HG02642 (cell line): ENCODE measurements around the gene CES3.

ENCODE experiments used
- ATAC-seq: cut with Tn5 transposase; IDR thresholded peaks from one replicate; pipeline ENCODE4 v1.9.1; 2021; ENCODE audit warnings: mild to moderate bottlenecking; ENCODE audit not compliant: unreplicated experiment, poor library complexity

Gene CES3

DNA sequence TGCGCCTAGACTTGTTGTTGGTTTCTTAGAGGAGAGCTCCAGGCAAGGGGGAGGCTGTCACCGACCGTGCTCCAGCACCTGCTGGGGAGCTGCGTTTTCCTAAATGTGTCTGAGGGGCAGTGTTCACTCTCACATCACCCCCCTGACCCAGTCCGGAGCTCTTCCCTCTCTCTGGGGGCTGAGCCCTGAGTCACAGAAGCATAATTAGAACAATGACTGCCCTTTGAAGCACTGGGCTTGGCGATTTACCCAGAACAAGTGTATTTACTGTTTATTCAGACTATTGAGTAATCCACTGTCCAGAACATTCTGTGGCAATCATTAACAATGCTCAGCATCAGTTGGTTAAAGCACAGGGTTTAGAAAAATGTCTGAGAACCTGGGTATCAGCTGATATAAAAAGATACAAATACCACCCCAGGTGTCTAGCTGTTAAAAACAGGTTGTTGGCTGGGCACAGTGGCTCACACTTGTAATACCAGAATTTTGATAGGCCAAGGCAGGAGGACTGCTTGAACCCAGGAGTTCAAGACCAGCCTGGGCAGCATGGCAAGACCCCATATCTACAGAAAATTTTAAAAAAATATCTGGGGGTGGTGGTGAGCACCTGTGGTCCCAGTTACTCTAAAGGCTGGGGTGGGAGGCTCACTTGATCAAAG lies 35.4 kb downstream of the CES3 start:
- no peak for ATAC-seq

DNA sequence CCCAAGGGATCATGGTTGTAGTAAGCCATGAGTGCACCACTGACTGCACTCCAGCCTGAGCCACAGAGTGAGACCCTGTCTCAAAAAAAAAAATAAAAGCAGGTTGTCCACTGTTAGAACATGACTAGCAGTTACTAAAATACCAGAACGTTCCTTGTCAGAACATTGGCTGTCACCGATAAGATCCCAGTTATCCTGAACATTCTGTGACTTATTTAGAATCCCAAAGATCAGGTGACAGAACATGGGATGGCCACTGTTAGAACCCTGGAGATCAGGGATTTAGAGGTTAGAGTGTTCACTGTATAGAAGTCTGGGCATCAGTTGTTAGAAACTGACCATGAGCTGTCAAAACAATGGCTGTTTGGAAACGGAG lies 35.9 kb downstream of the CES3 start:
- no peak for ATAC-seq

DNA sequence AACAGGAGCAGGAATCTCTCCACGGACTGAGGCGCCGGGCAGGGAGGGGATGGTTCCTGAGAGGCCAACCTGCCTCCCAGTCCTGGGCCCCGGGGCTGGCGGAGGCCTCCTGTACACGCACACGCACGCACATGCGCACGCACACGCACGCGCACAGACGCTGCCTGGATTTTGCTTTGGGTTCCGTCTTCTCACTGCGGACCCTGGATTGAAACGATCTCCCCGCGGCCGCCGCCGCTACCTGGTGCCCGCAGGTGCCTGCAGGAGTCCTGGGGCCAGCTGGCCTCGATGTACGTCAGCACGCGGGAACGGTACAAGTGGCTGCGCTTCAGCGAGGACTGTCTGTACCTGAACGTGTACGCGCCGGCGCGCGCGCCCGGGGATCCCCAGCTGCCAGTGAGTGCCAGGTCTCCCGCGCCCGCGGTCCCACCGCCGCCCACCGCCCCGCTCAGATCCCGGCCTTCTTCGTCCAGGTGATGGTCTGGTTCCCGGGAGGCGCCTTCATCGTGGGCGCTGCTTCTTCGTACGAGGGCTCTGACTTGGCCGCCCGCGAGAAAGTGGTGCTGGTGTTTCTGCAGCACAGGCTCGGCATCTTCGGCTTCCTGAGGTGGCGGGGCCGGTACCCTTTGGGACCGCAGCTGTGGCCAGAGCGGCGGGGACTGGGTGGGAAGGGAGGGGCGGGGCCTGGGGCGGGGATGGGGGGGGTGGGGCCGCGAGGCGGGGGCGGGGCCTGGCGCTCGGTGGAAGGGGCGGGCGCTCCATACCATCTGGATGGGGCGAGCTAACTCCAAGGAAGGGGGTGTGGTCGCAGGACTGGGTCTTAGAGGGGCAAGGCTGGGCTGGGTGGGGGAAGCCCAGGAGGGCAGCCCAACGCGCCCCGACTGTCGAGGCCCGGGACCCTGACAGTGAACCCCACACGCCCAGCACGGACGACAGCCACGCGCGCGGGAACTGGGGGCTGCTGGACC lies 39.6 kb downstream of the CES3 start:
- no peak for ATAC-seq

DNA sequence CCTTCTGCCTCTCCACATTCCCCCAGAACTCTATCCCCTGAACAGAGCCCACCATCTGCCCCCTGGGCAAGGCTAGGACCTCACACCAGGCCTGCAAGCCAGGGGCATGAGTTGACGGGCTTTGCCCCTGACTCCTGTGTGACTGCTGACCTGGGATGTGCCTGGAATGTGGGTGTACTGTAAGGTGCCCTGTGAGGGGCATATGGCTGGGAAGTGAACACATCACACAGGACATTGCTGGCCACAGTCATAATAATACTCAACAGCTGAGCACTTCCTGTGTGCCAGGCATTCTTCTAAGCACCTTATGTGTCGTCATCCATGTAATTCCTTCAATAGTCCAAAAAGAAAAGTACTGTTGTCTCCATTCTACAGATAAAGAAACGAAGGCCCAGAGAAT lies 40.7 kb downstream of the CES3 start:
- no peak for ATAC-seq

DNA sequence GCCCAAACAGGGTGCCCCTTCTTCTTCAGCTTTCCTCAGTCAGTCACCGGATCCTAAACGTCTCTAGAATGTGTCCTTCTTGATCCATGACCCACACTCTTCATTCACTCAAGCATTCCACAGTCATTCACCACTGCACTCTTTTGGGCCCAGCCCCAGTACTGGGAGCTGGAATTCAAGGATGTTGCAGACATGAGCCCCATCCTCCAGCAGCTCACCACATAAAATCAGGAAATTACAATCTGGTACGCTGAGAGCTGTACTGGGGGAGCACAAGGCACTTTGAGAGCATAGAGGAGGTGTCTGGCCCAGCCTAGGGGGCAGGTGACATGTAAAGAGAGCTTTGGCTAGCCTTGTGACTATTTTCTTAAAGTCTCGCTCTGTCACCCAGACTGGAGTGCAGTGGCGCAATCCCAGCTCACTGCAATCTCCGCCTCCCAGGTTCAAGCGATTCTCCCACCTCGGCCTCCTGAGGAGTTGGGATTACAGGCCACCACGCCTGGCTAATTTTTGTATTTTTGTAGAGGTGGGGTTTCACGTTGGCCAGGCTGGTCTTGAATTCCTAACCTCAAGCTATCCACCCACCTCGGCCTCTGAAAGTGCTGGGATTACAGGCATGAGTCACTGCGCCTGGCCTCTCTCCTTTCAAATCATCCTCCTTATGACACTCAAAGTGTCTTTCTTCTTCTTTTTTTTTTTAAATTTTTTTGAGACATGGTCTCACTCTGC lies 46.0 kb downstream of the CES3 start:
- ATAC-seq = no peak

DNA sequence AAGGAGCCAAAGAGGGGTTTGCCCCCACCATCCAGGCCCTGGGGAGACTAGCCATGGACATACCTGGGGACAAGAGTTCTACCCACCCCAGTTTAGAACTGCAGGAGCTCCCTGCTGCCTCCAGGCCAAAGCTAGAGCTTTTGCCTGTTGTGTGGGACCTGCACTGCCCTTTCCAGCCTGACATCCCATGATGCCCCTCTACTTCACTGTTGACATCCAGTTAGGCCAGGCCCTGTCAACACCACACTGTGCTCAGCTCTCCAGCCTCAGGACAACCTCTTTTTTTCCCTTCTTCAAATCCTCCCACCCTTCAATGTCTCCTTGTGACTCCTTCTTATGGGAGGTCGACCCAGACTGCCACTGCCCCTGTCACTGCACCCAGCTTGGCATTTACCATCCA lies 48.1 kb downstream of the CES3 start:
- no peak for ATAC-seq

DNA sequence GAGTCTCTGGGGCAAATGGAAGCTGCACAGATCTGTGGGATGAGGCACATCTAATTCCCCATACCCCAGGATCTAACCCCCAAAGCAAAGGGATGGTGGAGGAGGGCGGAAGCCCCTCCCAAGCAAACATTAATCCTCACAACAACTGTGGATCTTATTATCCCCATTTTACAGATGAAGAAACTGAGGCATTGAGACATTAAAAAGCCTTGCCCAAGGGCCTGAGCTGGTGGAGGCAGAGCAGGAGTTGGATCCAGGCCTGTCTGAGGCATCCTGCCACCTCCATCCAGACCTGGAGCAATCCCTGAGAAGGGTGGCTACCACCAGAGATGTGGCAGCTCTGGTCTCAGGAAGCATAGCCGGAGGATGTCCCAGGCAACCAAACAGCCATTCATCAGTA lies 50.2 kb downstream of the CES3 start:
- no peak for ATAC-seq

DNA sequence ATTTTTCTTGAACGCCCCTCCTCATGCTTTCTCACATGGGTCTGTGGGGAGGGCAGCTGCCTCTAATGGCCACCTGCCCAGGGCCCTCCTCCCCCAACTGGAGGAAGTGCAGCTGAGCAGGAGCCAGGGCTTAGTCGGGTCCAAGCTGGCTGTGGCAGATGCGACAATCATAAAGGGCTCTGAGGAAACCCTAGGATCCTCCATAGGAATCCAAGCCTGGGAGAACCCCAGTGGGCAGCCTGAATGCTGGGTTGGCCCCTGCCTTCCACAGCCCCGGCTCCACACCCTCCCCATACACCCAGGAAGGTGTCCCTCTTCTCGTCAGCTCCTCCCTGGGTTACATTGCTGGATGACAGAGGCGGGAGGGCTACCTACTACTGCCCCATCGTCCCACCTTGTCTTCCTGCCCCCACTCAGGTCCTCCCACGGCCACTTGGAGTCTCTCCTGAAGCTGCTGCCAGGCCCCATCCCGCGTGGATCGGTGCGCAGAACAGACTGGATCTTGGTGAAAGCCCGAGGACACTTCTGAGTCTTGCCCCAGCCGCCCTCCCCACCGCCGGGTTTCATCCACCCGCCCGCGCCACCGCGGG lies 52.3 kb downstream of the CES3 start:
- ATAC-seq = no peak

DNA sequence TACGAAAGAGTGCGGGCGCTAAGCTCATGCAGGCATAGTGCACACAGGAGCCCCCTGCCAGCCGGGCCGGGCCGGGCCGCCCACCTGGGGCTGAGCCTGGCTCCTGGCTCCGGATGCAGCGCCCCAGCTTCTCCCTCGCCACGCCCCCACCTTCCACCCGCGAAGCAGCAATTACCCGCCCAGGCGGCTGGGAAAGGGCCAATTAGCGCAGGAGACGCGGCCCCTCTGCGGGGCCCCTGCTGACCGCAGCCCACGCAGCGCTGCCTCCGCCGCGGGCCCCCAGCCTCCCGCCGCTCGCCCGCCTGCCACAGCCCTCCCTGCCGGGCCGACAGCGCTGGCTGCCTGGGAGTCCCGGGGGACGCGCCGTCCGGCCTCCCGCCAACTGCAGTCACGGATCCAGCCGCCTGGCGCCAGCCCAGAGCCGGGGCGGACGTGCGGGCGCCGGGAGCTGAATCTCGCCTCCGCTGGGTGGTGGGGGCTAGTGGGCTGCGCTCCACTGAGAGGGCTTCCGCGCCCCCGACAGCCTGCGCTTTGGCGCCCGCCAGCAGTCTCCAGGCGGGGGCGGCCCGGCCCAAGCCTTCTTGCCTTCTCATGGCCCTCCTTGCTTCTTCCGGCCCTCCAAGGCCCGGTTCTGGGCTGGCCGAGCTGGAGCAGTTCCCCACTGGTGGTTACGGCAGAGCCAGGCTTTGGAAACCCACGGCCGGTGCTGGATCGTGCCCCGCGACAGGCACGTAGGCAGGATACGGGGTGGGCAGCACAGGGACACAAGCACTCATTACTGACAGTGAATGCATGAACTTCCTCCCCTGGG lies 53.0 kb downstream of the CES3 start:
- peak; percentile 49 for ATAC-seq

DNA sequence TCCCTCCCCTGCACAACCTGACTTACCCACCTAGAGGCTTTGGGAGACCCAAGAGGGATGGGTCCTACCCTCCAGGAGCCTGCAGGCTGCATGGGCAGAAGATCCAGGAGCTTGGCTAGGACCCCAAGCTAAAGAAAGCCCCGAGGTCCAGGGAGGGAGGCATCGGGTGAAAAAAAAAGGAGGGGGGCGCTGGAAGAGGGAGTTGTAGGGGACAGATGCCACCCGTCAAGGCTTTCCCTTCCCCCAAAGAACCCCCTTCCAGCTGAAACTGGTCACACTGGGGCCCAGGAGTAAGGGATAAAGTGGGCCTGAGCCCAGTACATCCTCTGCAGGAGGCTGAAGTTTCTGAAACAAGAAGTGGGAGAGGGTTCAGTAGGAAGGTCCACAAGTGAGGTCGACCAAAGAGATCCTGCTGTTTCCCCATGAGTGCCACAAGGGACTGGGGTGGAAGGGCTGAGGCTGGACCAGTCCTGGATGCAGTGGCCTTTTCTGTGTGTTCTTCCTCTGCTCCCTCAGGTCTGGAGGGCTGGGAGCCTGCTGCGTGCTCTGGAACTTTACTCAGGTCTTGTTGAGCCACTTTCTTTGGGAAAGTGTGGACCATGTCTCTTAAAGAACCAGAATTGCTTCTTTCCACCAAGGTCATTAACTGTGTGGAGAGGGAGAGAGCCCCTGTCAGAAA lies 53.7 kb downstream of the CES3 start:
- ATAC-seq = no peak

DNA sequence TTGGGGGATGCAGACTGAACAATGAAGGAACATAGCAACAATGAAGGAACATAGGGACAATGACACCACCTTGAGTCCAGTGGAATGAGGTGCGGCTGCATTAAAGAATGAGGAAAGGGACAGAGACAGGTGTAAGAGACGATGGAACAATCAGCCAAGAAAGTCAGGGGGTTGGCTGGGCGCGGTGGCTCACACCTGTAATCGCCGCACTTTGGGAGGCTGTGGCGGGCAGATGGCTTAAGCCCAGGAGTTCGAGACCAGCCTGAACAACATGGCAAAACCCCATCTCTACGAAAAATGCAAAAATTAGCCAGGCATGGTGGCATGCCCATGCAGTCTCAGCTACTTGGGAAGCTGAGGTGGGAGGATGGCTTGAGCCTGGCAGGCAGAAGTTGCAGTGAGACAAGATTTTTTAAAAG lies 54.3 kb downstream of the CES3 start:
- no peak for ATAC-seq

DNA sequence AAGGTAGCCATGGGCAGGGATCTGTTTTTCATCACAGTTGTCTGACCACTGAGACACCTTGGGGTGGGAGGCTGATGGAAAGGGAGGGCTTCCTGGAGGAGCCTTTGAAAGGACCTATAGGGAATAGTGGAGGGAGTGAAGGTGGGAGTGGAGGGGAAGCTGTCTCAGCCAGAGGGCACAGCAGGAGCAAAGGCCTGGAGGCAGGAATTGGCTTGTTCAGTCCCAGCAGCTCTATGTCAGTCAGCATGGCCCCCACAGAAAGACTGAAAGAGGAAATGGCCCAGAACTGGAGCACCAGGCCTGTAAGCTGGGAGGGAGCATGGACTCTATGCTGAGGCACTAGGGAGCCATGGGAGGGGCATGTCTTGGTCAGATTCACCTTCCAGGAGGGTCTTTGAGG lies 55.1 kb downstream of the CES3 start:
- ATAC-seq = no peak

DNA sequence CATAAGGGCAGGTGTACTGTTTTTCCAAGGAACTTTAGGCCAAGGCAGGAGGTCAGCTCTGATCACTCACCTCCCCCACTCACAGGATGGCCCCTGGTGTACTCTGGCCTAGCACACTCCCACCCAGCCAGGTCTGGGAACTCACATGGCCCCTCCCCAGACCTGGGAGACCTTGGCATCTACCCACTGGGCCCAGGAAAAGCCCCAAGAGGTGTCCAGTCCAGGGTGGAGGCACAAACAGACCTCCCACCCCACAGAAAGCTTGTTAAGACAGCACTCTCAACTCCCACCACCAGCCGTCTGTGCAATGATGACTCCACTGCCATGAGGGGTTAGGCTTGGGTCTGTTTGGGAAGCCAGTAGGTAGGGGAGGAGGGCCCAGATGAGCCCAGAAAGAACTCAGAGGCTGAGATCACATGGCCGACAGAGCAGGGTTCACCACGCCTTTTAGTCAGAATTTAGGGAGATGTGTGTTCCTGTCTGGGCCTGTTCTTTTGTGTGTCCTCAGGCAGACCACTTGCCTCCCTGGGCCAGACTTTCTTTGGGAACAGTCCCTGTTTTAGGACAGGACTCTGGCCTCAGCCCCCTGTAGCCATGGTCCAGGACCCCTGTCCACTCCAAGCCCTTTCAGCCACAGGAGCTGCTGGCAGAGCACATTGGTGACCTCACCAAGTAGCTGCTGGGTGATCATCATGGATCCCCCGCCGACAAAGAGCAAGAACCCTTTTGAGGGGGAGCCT lies 55.8 kb downstream of the CES3 start:
- ATAC-seq = no peak

DNA sequence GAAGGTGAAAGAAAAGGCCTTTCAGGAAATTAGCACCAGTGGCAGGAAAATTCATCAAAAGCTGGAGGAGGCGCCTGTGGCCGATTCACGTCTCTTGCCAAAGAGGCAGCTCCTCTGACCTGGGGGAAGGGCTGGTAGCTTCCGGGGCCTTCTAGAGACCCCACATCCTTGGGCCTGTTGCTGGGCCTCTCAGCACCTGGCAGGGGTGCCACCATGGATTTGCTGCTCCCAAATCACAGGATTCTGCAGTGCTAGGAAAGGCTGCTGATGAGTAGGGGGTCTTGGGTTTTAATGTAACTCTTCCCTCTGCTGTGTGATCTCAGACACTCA lies 56.3 kb downstream of the CES3 start:
- no peak for ATAC-seq

DNA sequence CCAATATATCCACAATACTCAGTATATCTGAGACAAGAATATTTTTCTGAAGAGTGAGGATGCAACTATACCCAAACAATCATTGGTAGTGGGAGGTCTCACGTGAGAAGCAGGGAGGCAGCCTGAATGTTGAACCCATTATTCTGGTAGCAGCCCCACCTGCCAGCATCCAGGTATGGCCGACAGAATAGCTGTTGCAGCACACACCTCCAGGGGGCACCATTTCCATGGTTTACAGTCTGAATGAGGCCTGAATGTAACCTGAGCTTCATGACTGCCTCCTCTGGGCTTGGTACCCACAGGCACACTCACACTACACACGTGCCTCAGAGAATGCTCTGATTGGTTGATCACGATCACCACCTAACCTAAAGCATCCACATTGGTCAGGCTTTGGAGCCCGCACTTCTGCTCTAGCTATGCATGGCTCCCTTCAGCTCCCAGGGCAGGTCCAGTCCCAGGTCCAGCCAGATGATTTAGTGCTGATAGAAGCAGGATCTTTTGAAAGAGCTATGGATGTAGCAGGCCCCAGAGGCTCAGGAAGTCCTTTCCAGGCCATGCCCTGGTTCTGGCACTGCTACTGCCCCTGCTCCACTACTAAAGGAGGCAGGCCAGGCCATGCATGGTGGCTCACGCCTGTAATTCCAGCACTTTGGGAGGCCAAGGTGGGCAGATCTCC lies 56.9 kb downstream of the CES3 start:
- peak; percentile 77 for ATAC-seq

DNA sequence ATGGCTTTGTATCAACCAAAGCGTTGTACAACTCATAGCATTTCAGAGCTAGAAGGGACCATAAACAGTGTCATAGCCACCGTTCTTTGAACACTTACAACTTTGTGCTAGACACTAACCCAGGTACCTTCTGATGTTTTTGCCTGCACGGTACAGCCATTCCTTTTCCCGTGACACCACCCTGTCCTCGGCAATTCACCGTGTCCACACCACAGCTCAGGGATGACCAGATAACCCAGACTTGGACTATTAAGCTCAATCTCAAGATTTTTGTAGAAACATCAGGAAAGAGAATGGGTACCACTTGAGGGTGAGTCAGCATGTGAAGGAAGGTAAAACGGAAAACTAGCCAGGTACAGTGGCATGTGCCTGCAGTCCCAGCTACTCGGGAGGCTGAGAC lies 58.1 kb downstream of the CES3 start:
- no peak for ATAC-seq

DNA sequence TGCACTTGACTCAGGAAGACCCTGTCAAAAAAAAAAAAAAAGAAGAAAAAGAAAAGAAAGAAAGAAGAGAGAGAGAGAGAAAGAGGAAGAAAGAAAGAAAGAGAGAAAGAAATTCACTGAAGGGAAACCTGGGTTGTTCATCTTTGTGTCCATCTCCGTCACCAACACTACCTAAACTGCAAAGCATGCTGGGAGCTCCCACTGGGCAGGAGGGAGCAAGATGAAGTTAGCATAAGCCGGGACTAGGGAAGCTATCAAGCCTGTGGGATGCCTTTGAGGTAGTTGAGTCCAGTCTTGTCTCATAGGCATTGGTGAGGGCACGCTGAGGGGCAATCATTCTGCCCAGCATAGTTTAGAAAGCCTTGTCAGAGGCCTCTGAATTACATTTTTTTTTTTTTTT lies 60.3 kb downstream of the CES3 start:
- no peak for ATAC-seq

DNA sequence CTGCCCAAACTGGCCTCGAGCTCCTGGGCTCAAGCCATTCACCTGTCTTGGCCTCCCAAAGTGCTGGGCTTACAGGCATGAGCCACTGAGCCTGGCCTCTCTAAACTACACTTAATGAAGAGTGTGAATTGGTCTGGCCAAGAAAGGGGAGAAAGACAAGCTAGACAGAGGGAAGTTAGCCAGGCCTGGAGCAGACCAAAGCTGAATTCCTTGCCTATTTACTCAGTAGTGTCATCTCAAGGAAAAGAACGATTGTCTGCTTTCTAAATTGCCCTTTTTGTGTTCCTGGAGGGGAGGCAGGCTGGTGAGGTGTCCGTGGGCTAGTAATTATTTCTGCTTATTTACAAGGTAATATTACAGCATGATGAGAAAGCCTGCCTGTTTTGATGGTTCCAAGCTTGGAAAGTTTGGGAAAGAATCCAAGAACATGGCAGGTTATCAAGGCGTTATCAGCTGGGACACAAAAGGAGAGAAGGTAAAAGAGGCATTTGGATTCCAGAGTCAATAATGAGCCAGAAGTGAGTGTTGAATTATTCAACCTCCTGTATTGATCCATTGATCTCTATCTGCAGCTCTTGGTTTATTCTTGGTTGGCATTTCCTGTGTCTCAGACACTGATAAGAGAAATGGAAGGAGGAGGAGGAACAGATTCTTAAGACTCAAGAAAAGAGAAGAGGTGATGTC lies 61.6 kb downstream of the CES3 start:
- no peak for ATAC-seq
